Central memory CD8-positive, alpha-beta T cell (primary cell): ENCODE results near the gene CSGALNACT2.

Source experiments
- ATAC-seq: fragments of 150-1000 bp; cut with Tn5 transposase; replicated peaks from 2 replicates; pipeline ENCODE4 v1.10.0; 2022; ENCODE audit warnings: mild to moderate bottlenecking, moderate FRiP score, moderate number of reproducible peaks; ENCODE audit not compliant: poor library complexity, severe bottlenecking; ENCODE audit errors: extremely low read depth
- DNase-seq, 2 donors: peaks; one replicate each; pipeline ENCODE4 v3.0.0; 2021; ENCODE audit warnings: low spot score in 2 of 2
- H3K27ac Mint-ChIP-seq: one replicate; pipeline ENCODE4 v1.8.0; 2022; ENCODE audit warnings: low read depth, mild to moderate bottlenecking, moderate library complexity, mixed read lengths
- H3K27me3 Mint-ChIP-seq: one replicate; pipeline ENCODE4 v1.8.0; 2022; ENCODE audit warnings: mixed read lengths
- H3K36me3 Mint-ChIP-seq: one replicate; pipeline ENCODE4 v1.8.0; 2022; ENCODE audit warnings: mild to moderate bottlenecking, moderate library complexity, mixed read lengths; ENCODE audit not compliant: insufficient read depth
- H3K4me1 Mint-ChIP-seq: one replicate; pipeline ENCODE4 v1.8.0; 2022; ENCODE audit warnings: mixed read lengths
- H3K4me3 Mint-ChIP-seq: one replicate; pipeline ENCODE4 v1.8.0; 2022; ENCODE audit warnings: mild to moderate bottlenecking, moderate library complexity, mixed read lengths
- H3K9me3 Mint-ChIP-seq: one replicate; pipeline ENCODE4 v1.8.0; 2022; ENCODE audit warnings: mixed read lengths

The CSGALNACT2 gene

DNA sequence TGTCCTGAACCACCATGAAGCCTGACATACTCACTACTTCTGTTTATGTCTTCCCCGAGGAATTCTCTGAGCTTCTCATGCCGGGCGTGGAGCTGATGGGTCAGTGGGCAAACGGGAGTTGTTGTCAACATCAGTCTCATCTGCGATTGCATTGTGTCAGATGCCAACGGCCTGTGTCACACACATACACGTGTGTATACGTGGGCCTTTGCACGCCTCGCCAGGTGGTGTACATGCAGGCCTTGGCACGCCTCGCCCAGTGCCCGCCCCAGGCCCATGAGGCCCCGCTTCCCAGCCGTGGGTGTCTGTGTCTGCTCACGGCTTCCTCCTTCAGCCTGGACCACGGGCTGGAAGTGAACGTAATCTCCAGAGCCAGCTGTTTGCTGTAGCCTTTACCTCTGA is 7.5 kb upstream of the CSGALNACT2 start:
- H3K9me3 Mint-ChIP-seq: no peaks in the 10 kb centered on the region
- peaks cover 33% of the 10 kb centered on the region for H3K4me1 Mint-ChIP-seq
- H3K27ac Mint-ChIP-seq: no peak overlapping the region
- ATAC-seq (no peak), DNase-seq (no peak)
- H3K4me3 Mint-ChIP-seq: no peak overlapping the region
- peaks cover 2% of the 10 kb centered on the region for H3K36me3 Mint-ChIP-seq
- H3K27me3 Mint-ChIP-seq: no peaks in the 10 kb centered on the region

DNA sequence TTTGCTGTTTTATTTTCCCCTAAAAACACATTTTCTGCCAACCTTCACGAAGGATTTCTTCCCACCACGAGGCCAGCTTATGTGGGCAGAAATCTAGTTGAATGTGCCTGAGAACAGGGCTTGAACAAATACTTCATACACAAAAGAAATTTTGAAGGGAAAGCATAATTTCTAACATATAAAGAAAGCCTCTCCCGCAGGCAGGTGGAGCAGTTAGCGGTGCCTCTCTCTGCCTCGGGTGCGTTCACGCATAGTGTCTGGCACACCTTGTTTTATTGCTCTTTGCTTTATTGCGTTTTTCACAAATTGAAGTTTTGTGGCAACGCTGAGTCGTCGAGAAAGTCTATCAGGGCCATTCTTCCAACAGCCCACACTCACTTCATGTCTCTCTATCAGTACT is 7.0 kb upstream of the CSGALNACT2 start:
- no peaks in the 10 kb centered on the region for H3K9me3 Mint-ChIP-seq
- no peak overlapping the region for H3K4me3 Mint-ChIP-seq
- H3K36me3 Mint-ChIP-seq: peaks cover 2% of the 10 kb centered on the region
- H3K27me3 Mint-ChIP-seq: no peaks in the 10 kb centered on the region
- H3K27ac Mint-ChIP-seq: no peak overlapping the region
- DNase-seq (no peak), ATAC-seq (no peak)
- peaks cover 38% of the 10 kb centered on the region for H3K4me1 Mint-ChIP-seq

DNA sequence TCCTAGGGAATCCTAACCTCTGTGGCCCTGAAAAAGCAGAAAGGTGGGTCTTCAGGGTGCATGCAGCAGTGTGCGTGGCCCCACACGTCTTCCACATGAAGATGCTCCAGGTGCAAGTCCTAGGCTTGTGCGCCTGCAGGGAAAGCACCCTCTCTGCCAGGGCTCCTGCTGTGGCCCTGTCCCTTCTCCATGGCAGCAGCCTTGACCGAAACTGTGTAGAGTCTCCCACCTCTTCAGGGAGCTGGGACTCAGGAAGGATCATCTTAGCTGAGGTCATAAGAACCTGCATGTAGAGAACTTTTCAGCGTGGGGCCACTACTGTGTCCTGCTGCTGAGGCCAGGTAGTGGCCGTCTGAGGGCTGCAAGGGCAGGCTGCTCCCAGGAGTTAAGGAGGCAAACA is 6.3 kb upstream of the CSGALNACT2 start:
- ATAC-seq (no peak), DNase-seq (no peak)
- no peak overlapping the region for H3K4me3 Mint-ChIP-seq
- no peaks in the 10 kb centered on the region for H3K27me3 Mint-ChIP-seq
- no peak overlapping the region for H3K27ac Mint-ChIP-seq
- no peaks in the 10 kb centered on the region for H3K9me3 Mint-ChIP-seq
- H3K4me1 Mint-ChIP-seq: peaks cover 34% of the 10 kb centered on the region
- H3K36me3 Mint-ChIP-seq: peaks cover 2% of the 10 kb centered on the region

DNA sequence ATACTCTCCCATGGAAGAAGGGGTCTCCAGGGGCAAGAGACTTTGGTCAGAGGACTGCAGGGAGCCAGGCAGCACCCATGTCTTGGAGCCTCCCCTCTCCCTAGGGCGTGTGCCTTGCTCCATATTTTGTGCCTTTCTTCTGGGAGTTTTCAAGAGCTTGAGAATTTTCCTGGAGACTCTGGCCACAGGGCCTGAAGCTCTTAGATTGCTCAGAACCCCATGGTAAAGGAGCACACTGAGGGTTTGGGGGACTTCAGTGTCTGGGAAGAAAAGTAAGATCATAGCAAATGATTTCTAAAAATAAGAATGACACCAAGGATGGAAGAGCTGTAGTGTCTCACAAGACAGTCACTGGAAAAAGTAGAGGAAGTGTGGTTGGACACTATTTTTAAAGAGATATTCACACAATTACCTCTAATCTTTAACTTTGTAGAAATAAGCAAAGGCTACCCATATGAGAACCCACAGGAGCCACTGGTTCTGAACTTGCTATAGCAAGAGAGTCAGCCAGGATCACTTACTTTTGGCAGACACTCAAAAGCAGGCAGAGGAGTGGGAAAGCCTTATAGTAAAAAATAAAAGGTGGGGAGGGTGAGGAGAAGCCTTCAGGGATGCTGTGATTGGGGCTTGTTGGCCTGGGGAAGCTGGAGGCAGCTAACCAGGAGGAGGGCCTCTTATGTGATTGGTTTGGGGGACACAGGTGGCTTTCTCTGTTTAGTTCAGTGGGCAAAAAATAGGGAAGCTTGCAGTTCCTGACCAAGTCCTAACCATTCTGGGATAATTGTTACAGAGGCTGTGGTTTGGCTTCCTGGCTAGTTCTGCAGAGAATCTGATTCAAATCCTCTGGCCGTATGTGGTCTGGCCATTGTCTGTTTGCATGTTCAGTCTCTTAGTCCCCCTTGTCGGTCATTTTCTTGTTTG is 5.1 kb upstream of the CSGALNACT2 start:
- ATAC-seq (no peak), DNase-seq (no peak)
- Mint-ChIP-seq H3K27me3 (no peaks in the 10 kb centered on the region), H3K4me3 (no peak overlapping the region), H3K9me3 (no peaks in the 10 kb centered on the region), H3K36me3 (peaks cover 4% of the 10 kb centered on the region), H3K27ac (no peak overlapping the region), H3K4me1 (peaks cover 37% of the 10 kb centered on the region)

DNA sequence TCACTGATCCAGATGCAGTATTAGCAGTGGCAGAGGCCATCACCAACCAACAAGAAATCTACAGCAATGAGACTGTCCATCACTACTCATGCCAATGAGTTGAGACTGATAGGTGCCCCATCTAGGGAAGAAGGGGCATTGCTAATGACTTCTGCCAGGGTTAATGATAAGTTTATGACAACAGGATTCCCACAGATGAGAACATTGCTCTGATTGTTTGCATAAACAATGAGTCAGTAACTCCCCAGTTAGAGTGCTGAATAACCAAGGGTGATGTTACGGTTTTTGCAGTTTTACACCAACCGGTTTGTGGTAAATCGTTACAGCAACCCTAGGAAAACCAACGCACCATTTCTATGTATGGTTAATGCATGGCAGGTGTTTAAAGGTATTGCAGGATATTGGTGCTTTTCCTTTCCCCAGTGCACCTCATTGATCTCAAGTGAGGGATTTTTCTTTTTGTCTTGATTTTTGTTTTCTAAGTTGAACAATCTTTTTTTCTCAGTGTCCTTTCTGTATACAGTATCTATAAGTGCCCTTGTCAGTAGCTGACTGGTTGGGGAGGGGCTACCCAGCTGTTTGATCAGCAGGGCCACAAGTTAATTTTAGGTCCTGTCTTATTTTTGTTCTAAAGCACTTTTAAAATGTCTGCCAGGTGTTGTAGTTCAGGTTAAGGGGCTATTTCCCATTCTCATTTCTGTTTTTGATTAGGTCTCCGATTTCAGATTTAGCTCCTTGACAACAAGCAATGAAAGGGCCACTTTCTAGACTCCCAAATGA is 3.9 kb upstream of the CSGALNACT2 start:
- DNase-seq: no peak
- no peaks in the 10 kb centered on the region for H3K27me3 Mint-ChIP-seq
- peaks cover 35% of the 10 kb centered on the region for H3K4me1 Mint-ChIP-seq
- H3K36me3 Mint-ChIP-seq: peaks cover 10% of the 10 kb centered on the region
- H3K27ac Mint-ChIP-seq: no peak overlapping the region
- no peaks in the 10 kb centered on the region for H3K9me3 Mint-ChIP-seq
- no peak overlapping the region for H3K4me3 Mint-ChIP-seq
- ATAC-seq: no peak

DNA sequence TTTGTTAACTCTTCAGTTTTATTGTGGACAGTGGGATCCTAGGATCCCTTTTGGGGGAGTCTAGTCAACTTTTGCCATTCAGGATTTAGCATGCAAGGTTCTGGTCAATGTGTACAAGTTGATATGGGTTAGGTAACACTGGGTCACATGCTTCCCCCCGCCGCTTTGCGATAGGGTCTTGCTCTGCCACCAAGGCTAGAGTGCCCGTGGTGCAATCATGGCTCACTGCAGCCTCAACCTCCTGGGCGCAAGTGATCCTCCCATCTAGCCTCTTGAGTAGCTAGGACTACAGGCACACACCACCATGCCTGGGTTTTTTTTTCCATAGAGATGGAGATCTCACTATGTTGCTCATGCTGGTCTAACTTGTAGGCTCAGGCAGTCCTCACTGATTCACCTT is 3.2 kb upstream of the CSGALNACT2 start:
- H3K27me3 Mint-ChIP-seq: no peaks in the 10 kb centered on the region
- no peak for DNase-seq
- H3K4me3 Mint-ChIP-seq: peak overlapping the region; percentile 91
- H3K4me1 Mint-ChIP-seq: peaks cover 38% of the 10 kb centered on the region
- no peaks in the 10 kb centered on the region for H3K9me3 Mint-ChIP-seq
- no peak for ATAC-seq
- H3K27ac Mint-ChIP-seq: peak overlapping the region; percentile 58
- peaks cover 10% of the 10 kb centered on the region for H3K36me3 Mint-ChIP-seq

DNA sequence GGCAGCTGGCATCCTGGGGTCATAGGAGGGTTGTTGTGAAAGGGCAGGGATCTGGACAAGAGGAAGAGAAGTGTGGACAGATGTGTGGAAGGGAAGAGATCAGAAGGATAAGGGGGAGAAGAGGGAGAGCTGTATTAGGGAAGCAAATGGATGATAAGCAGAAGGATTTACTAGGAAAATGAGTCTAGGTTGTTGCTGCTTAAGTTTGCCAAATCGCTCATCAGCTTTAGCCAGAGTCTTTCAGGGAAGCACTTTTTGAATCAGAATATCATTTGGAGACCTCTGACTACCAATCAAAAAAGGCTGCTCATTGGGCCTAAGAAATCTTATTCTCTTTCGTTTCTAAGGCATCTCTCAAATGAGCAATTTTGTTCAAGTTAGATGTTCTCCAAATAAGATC is 2.6 kb upstream of the CSGALNACT2 start:
- Mint-ChIP-seq H3K27me3 (no peaks in the 10 kb centered on the region), H3K27ac (peak overlapping the region; percentile 58), H3K4me3 (peak overlapping the region; percentile 91), H3K36me3 (peaks cover 13% of the 10 kb centered on the region), H3K4me1 (peaks cover 44% of the 10 kb centered on the region), H3K9me3 (no peaks in the 10 kb centered on the region)
- ATAC-seq (no peak), DNase-seq (no peak)

DNA sequence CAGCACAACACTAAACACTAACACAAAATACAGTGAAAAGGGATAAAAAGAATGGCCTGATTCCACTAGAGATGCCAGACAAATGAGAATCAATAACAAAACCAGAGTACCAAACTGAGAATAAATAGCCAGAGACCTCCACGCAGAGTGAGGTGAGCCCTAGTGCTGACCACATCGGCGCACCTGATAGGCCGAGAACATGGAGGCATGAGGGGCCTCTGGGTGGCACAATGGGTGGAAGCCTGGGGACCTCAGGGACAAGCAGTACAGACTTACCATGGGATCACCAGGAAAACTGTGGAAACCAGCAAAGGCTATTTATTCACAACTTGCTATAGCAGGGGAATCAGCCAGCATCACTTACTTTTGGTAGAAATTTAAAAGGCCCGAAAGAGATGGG is 1.8 kb upstream of the CSGALNACT2 start:
- Mint-ChIP-seq H3K27ac (no peak overlapping the region), H3K27me3 (no peaks in the 10 kb centered on the region), H3K4me3 (peak overlapping the region; percentile 91), H3K36me3 (peaks cover 14% of the 10 kb centered on the region), H3K9me3 (no peaks in the 10 kb centered on the region), H3K4me1 (peaks cover 49% of the 10 kb centered on the region)
- no peak for ATAC-seq
- DNase-seq: no peak

DNA sequence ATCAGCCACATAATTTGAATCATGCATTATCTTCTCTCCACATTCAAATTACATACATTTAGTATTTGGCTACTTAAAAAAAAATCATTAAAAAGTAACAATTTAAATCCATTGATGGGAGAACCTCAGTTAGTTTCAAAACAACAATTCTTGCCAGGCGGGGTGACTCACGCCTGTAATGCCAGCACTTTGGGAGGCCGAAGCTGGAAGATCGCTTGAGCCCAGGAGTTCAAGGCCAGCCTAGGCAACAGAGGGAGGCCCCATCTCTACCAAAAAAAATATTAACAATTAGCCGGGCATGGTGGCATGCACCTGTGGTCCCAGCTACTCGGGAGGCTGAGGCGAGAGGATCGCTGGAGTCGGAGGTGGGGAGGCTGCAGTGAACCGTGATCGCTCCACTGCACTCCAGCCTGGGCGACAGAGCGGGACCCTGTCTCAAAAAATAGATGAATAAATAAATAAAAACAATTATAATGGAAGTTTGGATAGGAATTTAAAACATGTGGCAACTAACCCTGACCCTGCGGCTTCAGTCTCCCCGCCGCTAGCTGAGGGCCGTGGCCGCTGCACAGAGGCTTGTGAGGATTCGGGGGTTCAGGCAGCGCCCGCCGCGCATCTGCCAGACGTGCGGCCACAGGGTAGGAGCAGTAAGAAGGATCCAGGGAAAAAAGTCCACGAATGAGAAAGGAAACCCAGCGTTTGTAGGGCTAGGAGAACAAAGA is 1.1 kb upstream of the CSGALNACT2 start:
- ATAC-seq: no peak
- peaks cover 14% of the 10 kb centered on the region for H3K36me3 Mint-ChIP-seq
- no peaks in the 10 kb centered on the region for H3K27me3 Mint-ChIP-seq
- peak overlapping the region; percentile 91 for H3K4me3 Mint-ChIP-seq
- H3K9me3 Mint-ChIP-seq: no peaks in the 10 kb centered on the region
- H3K27ac Mint-ChIP-seq: peak overlapping the region; percentile 95
- H3K4me1 Mint-ChIP-seq: peaks cover 54% of the 10 kb centered on the region
- DNase-seq: no peak

DNA sequence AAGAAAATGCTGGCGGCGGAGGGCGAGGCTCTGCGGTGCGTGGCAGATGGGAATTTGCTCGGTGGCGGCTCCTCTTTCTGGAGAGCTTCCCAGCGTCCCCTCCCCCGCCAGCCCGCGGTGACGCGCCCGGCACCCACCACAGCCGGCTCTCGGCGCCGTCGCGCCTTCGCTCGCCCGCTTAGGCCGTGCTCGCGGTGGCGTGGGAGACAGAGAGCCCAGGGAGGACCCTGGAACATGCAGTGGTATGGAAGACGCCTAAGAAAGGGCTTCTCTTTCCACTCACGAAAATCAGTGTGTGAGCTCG is 576 bp upstream of the CSGALNACT2 start:
- no peaks in the 10 kb centered on the region for H3K9me3 Mint-ChIP-seq
- ATAC-seq (peak; percentile 26), DNase-seq (no peak)
- H3K4me1 Mint-ChIP-seq: peaks cover 59% of the 10 kb centered on the region
- peak overlapping the region; percentile 91 for H3K4me3 Mint-ChIP-seq
- H3K36me3 Mint-ChIP-seq: peaks cover 15% of the 10 kb centered on the region
- no peaks in the 10 kb centered on the region for H3K27me3 Mint-ChIP-seq
- peak overlapping the region; percentile 95 for H3K27ac Mint-ChIP-seq

DNA sequence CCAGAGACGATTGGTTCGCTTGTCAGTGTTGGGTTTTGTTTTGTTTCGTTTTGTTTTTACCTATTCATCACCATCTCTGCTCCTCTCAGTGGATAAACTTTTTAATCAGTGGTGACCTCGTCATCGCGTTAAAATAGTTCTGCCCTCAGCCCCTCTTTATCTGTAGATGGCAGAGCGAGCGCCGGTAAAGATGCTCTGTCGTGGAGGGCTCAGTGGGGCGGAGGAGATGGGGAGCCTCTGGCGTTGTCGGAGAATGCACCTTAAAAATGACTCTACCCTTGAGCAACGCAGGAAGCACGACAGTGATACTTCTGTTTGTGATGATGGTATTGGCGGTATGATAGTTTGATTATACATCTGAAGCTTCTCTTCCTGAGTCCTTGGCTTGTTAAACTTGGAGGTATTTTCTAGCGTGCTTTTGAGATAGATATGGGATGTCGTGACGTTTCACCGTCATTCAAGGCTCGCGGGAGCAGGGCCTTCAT is 554 bp downstream of the CSGALNACT2 start:
- no peaks in the 10 kb centered on the region for H3K9me3 Mint-ChIP-seq
- H3K4me3 Mint-ChIP-seq: peak overlapping the region; percentile 91
- DNase-seq: peak in 1 of 2 donors; percentile 63
- H3K27ac Mint-ChIP-seq: peak overlapping the region; percentile 95
- H3K4me1 Mint-ChIP-seq: peaks cover 64% of the 10 kb centered on the region
- H3K36me3 Mint-ChIP-seq: peaks cover 15% of the 10 kb centered on the region
- ATAC-seq: peak; percentile 72
- no peaks in the 10 kb centered on the region for H3K27me3 Mint-ChIP-seq

DNA sequence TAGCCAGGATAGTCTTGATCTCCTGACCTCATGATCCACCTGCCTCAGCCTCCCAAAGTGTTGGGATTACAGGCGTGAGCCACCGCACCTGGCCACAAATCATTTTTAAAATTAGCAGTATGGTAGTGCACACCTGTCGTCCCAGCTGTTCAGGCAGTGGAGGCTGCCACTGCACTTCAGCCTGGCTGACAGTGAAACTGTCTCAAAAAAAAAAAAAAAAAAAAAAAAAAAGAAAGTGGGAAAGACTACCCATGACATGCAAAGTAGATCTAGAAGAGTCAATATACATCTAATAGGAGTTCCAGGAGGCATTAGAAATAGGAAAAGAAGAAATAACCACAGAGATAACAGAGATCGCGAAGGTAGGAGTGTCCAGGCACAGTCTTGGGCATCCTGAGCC is 3.2 kb downstream of the CSGALNACT2 start:
- no peak for ATAC-seq
- no peak overlapping the region for H3K4me3 Mint-ChIP-seq
- H3K36me3 Mint-ChIP-seq: peaks cover 17% of the 10 kb centered on the region
- DNase-seq: no peak
- H3K9me3 Mint-ChIP-seq: no peaks in the 10 kb centered on the region
- H3K27me3 Mint-ChIP-seq: no peaks in the 10 kb centered on the region
- peaks cover 69% of the 10 kb centered on the region for H3K4me1 Mint-ChIP-seq
- H3K27ac Mint-ChIP-seq: peak overlapping the region; percentile 71
